BLaER1 treated with 17β-estradiol and CSF1 and Interleukin-3, amounts not matched to agents 10 nM and 100 nM (cell line): Measurements from ENCODE around the gene XCL1.
"Not testable (repeated sequence)": the region's sequence is repeated elsewhere in the genome, so short reads cannot be mapped to it uniquely, and the experiment has no call there.

Source experiments
- H3K27ac ChIP-seq, 11 experiments: shearing (Covaris generic); formaldehyde crosslinking; 2 replicates each; pipeline ENCODE4 v1.8.1; 2022
- H3K27me3 ChIP-seq, 11 experiments: shearing (Covaris generic); formaldehyde crosslinking; 2 replicates each; pipeline ENCODE4 v1.8.1; 2022
- H3K36me3 ChIP-seq, 11 experiments: shearing (Covaris generic); formaldehyde crosslinking; 2 replicates each; pipeline ENCODE4 v1.8.1; 2022
- H3K4me1 ChIP-seq, 10 experiments: shearing (Covaris generic); formaldehyde crosslinking; 2 replicates each; pipeline ENCODE4 v1.8.1; 2022
- H3K4me2 ChIP-seq, 11 experiments: shearing (Covaris generic); formaldehyde crosslinking; 2 replicates each; pipeline ENCODE4 v1.8.1; 2022
- H3K4me3 ChIP-seq, 10 experiments: shearing (Covaris generic); formaldehyde crosslinking; 2 replicates each; pipeline ENCODE4 v1.8.1; 2022
- H3K9ac ChIP-seq, 11 experiments: shearing (Covaris generic); formaldehyde crosslinking; 2 replicates each; pipeline ENCODE4 v1.8.1; 2022
- H3K9me3 ChIP-seq, 11 experiments: shearing (Covaris generic); formaldehyde crosslinking; replicated peaks in 1 of 11; 2 replicates each; pipeline ENCODE4 v1.8.1; 2022
- H4K20me1 ChIP-seq, 11 experiments: shearing (Covaris generic); formaldehyde crosslinking; 2 replicates each; pipeline ENCODE4 v1.8.1; 2022
- Cebpa-rat ChIP-seq, 11 experiments: shearing (Covaris generic); IDR thresholded peaks; 2 replicates each; pipeline ENCODE4 v1.8.1; 2022

Gene XCL1

GRCh38 chr1:168581817-168582572 lies 5.6 kb downstream of the XCL1 start:
- H3K9ac ChIP-seq = no peak overlapping the region
- no peak for TF ChIP-seq Cebpa-rat (IDR thresholded peaks at IDR 0.05)
- H3K4me2 ChIP-seq = no peak overlapping the region
- no peak overlapping the region for H3K27ac ChIP-seq
- H4K20me1 ChIP-seq = no peaks in the 10 kb centered on the region
- no peak overlapping the region for H3K4me3 ChIP-seq
- H3K27me3 ChIP-seq = no peaks in the 10 kb centered on the region
- H3K4me1 ChIP-seq = peaks cover 8 to 13% (median 11%) of the 10 kb centered on the region in 10 experiments; a peak in 16 of 20 replicates
- H3K9me3 ChIP-seq = peaks cover 0 to 6% (median 3%) of the 10 kb centered on the region in 11 experiments; a peak in 10 of 22 replicates
- no peaks in the 10 kb centered on the region for H3K36me3 ChIP-seq

GRCh38 chr1:168582688-168583336 lies 6.4 kb downstream of the XCL1 start:
- no peak for TF ChIP-seq Cebpa-rat (IDR thresholded peaks at IDR 0.05)
- Histone ChIP-seq H3K4me2 (no peak overlapping the region), H3K4me3 (no peak overlapping the region)

GRCh38 chr1:168583571-168583970 lies 7.2 kb downstream of the XCL1 start:
- H3K4me3 ChIP-seq = no peak overlapping the region
- H3K9me3 ChIP-seq = peaks cover 0 to 15% (median 9%) of the 10 kb centered on the region in 11 experiments; a peak in 10 of 22 replicates
- H4K20me1 ChIP-seq = no peaks in the 10 kb centered on the region
- H3K36me3 ChIP-seq = no peaks in the 10 kb centered on the region
- no peak overlapping the region for H3K9ac ChIP-seq
- H3K27ac ChIP-seq = no peak overlapping the region
- TF ChIP-seq Cebpa-rat (IDR thresholded peaks at IDR 0.05) = no peak
- H3K27me3 ChIP-seq = no peaks in the 10 kb centered on the region
- H3K4me2 ChIP-seq = no peak overlapping the region
- H3K4me1 ChIP-seq = peaks cover 8 to 13% (median 11%) of the 10 kb centered on the region in 10 experiments; a peak in 16 of 20 replicates

More at GRCh38 chr1:168582688-168583336, 6.4 kb downstream of the XCL1 start:
- Histone ChIP-seq H3K9me3 (peaks cover 0 to 14% (median 9%) of the 10 kb centered on the region in 11 experiments; a peak in 10 of 22 replicates), H3K27ac (no peak overlapping the region), H3K27me3 (no peaks in the 10 kb centered on the region), H3K9ac (no peak overlapping the region), H3K4me1 (peaks cover 8 to 13% (median 11%) of the 10 kb centered on the region in 10 experiments; a peak in 16 of 20 replicates), H4K20me1 (no peaks in the 10 kb centered on the region), H3K36me3 (no peaks in the 10 kb centered on the region)

- no peak overlapping the region for H3K27ac ChIP-seq
- no peaks in the 10 kb centered on the region for H4K20me1 ChIP-seq
- H3K27me3 ChIP-seq = no peaks in the 10 kb centered on the region
- H3K9ac ChIP-seq = no peak overlapping the region
- peaks cover 0 to 15% (median 9%) of the 10 kb centered on the region in 11 experiments; a peak in 10 of 22 replicates for H3K9me3 ChIP-seq
- peaks cover 8 to 13% (median 11%) of the 10 kb centered on the region in 10 experiments; a peak in 16 of 20 replicates for H3K4me1 ChIP-seq
- H3K4me2 ChIP-seq = peak overlapping the region in 9 of 11 experiments; percentile 4 to 46 (median 19); a peak in 11 of 22 replicates
- no peak for TF ChIP-seq Cebpa-rat (IDR thresholded peaks at IDR 0.05)
- H3K4me3 ChIP-seq = no peak overlapping the region
- H3K36me3 ChIP-seq = no peaks in the 10 kb centered on the region
These were observed 8.8 kb downstream of the XCL1 start for GRCh38 chr1:168585191-168585590.

- Histone ChIP-seq H3K4me3 (no peak overlapping the region), H3K4me2 (peak overlapping the region in 3 of 11 experiments; percentile 4 to 25 (median 19); a peak in 1 of 22 replicates), H3K27ac (no peak overlapping the region), H3K36me3 (no peaks in the 10 kb centered on the region), H4K20me1 (no peaks in the 10 kb centered on the region), H3K9ac (no peak overlapping the region), H3K27me3 (no peaks in the 10 kb centered on the region), H3K4me1 (peaks cover 8 to 13% (median 11%) of the 10 kb centered on the region in 10 experiments; a peak in 16 of 20 replicates), H3K9me3 (peaks cover 0 to 15% (median 9%) of the 10 kb centered on the region in 11 experiments; a peak in 10 of 22 replicates)
- no peak for TF ChIP-seq Cebpa-rat (IDR thresholded peaks at IDR 0.05)
These were observed 9.5 kb downstream of the XCL1 start for GRCh38 chr1:168585937-168586336.

GRCh38 chr1:168589167-168589566 lies 12.8 kb downstream of the XCL1 start:
- no peak overlapping the region for H3K9ac ChIP-seq
- H3K27ac ChIP-seq = no peak overlapping the region
- no peak overlapping the region for H3K4me2 ChIP-seq
- no peaks in the 10 kb centered on the region for H4K20me1 ChIP-seq
- no peak for TF ChIP-seq Cebpa-rat (IDR thresholded peaks at IDR 0.05)
- H3K4me3 ChIP-seq = no peak overlapping the region
- H3K27me3 ChIP-seq = no peaks in the 10 kb centered on the region
- H3K4me1 ChIP-seq = peaks cover 8 to 13% (median 11%) of the 10 kb centered on the region in 10 experiments; a peak in 16 of 20 replicates
- H3K36me3 ChIP-seq = no peaks in the 10 kb centered on the region
- H3K9me3 ChIP-seq = peaks cover 0 to 15% (median 9%) of the 10 kb centered on the region in 11 experiments; a peak in 10 of 22 replicates

GRCh38 chr1:168591066-168591465 lies 14.7 kb downstream of the XCL1 start:
- H3K27me3 ChIP-seq = no peaks in the 10 kb centered on the region
- H3K4me1 ChIP-seq = no peaks in the 10 kb centered on the region; a peak in 2 of 20 replicates
- no peaks in the 10 kb centered on the region for H3K36me3 ChIP-seq
- H3K9ac ChIP-seq = no peak overlapping the region
- no peak for TF ChIP-seq Cebpa-rat (IDR thresholded peaks at IDR 0.05)
- H3K4me3 ChIP-seq = no peak overlapping the region
- no peak overlapping the region for H3K4me2 ChIP-seq
- no peak overlapping the region for H3K27ac ChIP-seq
- no peaks in the 10 kb centered on the region for H4K20me1 ChIP-seq
- H3K9me3 ChIP-seq = peaks cover 4 to 19% (median 14%) of the 10 kb centered on the region in 11 experiments; a peak in 14 of 22 replicates

- Histone ChIP-seq H3K9me3 (peaks cover 6 to 19% (median 12%) of the 10 kb centered on the region in 11 experiments; a peak in 14 of 22 replicates), H3K27me3 (no peaks in the 10 kb centered on the region), H3K27ac (no peak overlapping the region), H3K9ac (no peak overlapping the region), H3K4me1 (no peaks in the 10 kb centered on the region), H3K4me2 (no peak overlapping the region), H4K20me1 (no peaks in the 10 kb centered on the region), H3K4me3 (no peak overlapping the region), H3K36me3 (no peaks in the 10 kb centered on the region)
- no peak for TF ChIP-seq Cebpa-rat (IDR thresholded peaks at IDR 0.05)
These were observed 15.3 kb downstream of the XCL1 start for GRCh38 chr1:168591641-168592250.

GRCh38 chr1:168595403-168595802 lies 19.0 kb downstream of the XCL1 start:
- H3K9me3 ChIP-seq = peaks cover 0 to 12% (median 6%) of the 10 kb centered on the region in 11 experiments; a peak in 6 of 22 replicates
- not testable (repeated sequence) for H3K4me3 ChIP-seq, H3K36me3 ChIP-seq, H3K4me2 ChIP-seq, H3K4me1 ChIP-seq, H3K27ac ChIP-seq, H3K27me3 ChIP-seq, H4K20me1 ChIP-seq, H3K9ac ChIP-seq
